GM12891 (cell line): ENCODE measurements around the gene DSG3.

Experiments used
- PAX5 ChIP-seq: IDR thresholded peaks from 2 replicates; pipeline ENCODE4 v1.6.1; 2011; ENCODE audit warnings: low read length, moderate library complexity, mild to moderate bottlenecking; ENCODE audit not compliant: insufficient read depth, severe bottlenecking
- POLR2A ChIP-seq: IDR thresholded peaks from 2 replicates; pipeline ENCODE4 v1.6.1; 2011; ENCODE audit warnings: low read depth, low read length, control low read depth
- POLR2AphosphoS5 ChIP-seq: IDR thresholded peaks from 2 replicates; pipeline ENCODE4 v1.6.1; 2011; ENCODE audit warnings: low read depth, low read length, control low read depth
- SPI1 ChIP-seq: IDR thresholded peaks from 2 replicates; pipeline ENCODE4 v1.6.1; 2011; ENCODE audit warnings: low read depth, low read length, control low read depth
- TAF1 ChIP-seq: IDR thresholded peaks from 2 replicates; pipeline ENCODE4 v1.6.1; 2011; ENCODE audit warnings: low read depth, low read length, control low read depth

- TF ChIP-seq TAF1 (no peak), POLR2AphosphoS5 (no peak), POLR2A (no peak), SPI1 (no peak), PAX5 (no peak)
Measured at GRCh38 chr18:31506024-31506742, 58.6 kb downstream of the DSG3 start.
